ENCODE results near the gene EPB41L4A. TPM values are rescaled to one million over a fixed set of nuclear protein-coding genes. Genes with fewer than 3 reads are reported as not detected.
"Not testable (repeated sequence)": the region's sequence is repeated elsewhere in the genome, so short reads cannot be mapped to it uniquely, and the experiment has no call there.

Gene EPB41L4A, protein sequence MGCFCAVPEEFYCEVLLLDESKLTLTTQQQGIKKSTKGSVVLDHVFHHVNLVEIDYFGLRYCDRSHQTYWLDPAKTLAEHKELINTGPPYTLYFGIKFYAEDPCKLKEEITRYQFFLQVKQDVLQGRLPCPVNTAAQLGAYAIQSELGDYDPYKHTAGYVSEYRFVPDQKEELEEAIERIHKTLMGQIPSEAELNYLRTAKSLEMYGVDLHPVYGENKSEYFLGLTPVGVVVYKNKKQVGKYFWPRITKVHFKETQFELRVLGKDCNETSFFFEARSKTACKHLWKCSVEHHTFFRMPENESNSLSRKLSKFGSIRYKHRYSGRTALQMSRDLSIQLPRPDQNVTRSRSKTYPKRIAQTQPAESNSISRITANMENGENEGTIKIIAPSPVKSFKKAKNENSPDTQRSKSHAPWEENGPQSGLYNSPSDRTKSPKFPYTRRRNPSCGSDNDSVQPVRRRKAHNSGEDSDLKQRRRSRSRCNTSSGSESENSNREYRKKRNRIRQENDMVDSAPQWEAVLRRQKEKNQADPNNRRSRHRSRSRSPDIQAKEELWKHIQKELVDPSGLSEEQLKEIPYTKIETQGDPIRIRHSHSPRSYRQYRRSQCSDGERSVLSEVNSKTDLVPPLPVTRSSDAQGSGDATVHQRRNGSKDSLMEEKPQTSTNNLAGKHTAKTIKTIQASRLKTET
- total RNA-seq (2014; rRNA removed; shearing (Covaris generic)), result not detected in 2 replicates

GRCh38 chr5:112419164-112419985, at the start of gene EPB41L4A:
EPB41L4A (minus strand) TSS chr5:112419277; CDS start chr5:112419039, 238 bp downstream.
- no peak for DNase-seq (ENCODE audit: low spot score)

GRCh38 chr5:112467485-112467884, 48.4 kb upstream of the EPB41L4A start:
- in situ Hi-C loops (cut with HindIII; ENCODE audit: low sequenced_read_pairs), result no loop called here
- no peak for DNase-seq (ENCODE audit: low spot score)

More at GRCh38 chr5:112419164-112419985, at the start of gene EPB41L4A:
- in situ Hi-C loops (cut with HindIII; ENCODE audit: low sequenced_read_pairs), result no loop called here

DNA sequence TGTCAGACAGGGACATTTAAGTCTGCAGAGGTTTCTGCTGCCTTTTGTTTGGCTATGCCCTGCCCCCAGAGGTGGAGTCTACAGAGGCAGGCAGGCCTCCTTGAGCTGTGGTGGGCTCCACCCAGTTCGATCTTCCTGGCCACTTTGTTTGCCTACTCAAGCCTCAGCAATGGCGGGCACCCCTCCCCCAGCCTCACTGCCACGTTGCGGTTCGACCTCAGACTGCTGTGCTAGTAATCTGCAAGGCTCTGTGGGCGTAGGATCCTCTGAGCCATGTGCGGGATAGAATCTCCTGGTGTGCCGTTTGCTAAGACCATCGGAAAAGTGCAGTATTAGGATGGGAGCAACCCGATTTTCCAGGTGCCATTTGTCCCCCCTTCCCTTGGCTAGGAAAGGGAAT, 47.2 kb upstream of the EPB41L4A start:
- in situ Hi-C loops (cut with HindIII; ENCODE audit: low sequenced_read_pairs); DNase-seq (ENCODE audit: low spot score): not testable (repeated sequence)

DNA sequence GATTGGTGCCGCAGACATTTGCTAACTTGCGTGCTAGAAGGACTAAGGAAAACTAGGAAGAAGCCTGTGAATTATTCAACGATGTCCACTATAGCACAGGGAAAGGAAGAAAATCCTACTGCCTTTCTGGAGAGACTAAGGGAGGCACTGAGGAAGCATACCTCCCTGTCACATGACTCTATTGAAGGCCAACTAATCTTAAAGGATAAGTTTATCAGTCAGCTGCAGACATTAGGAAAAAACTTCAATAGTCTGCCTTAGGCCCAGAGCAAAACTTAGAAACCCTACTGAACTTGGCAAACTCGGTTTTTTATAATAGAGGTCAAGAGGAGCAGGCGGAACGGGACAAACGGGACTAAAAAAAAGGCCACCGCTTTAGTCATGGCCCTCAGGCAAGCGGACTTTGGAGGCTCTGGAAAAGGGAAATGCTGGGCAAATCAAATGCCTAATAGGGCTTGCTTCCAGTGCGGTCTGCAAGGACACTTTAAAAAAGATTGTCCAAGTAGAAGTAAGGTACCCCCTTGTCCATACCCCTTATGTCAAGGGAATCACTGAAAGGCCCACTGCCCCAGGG, 28.2 kb upstream of the EPB41L4A start:
- in situ Hi-C loops (cut with HindIII; ENCODE audit: low sequenced_read_pairs); DNase-seq (ENCODE audit: low spot score): not testable (repeated sequence)

DNA sequence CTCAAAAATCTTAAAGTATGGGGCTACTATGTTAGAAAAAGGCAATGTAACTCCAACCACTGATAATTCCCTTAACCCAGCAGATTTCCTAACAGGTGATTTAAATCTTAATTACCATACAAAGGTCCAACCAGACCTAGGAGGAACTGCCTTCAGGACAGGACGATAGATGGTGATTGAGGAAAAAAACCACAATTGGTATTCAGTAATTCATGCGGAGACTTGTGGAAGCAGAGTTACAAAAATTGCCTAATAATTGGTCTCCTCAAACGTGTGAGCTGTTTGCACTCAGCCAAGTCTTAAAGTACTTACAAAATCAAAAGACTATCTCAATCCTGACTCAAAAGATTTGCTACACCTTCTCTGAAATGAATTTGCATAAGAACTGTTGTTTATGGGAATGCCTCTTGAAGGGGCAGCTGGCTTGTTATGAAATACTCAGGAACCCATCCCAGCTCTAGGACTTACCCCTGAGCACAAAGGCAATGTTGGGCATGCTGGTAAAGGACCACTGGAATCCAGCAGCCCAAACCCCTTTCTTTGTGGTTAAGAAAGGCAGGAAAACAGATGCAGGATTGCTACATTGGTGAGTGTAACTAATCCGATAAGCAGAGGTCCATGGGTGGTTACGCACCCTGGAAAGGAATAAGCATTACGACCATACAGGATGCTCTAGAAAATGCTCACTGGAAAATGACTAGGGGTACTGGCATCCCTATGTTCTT, 26.7 kb upstream of the EPB41L4A start:
- in situ Hi-C loops (cut with HindIII; ENCODE audit: low sequenced_read_pairs), result no loop called here
- no peak for DNase-seq (ENCODE audit: low spot score)

DNA sequence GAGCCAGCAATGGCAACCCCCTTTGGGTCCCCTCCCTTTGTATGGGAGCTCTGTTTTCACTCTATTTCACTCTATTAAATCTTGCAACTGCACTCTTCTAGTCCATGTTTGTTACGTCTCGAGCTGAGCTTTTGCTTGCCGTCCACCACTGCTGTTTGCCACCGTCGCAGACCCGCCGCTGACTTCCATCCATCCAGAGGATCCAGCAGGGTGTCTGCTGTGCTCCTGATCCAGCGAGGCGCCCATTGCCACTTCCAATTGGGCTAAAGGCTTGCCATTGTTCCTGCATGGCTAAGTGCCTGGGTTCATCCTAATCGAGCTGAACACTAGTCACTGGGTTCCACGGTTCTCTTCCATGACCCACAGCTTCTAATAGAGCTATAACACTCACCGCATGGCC, 24.9 kb upstream of the EPB41L4A start:
- in situ Hi-C loops (cut with HindIII; ENCODE audit: low sequenced_read_pairs); DNase-seq (ENCODE audit: low spot score): not testable (repeated sequence)

DNA sequence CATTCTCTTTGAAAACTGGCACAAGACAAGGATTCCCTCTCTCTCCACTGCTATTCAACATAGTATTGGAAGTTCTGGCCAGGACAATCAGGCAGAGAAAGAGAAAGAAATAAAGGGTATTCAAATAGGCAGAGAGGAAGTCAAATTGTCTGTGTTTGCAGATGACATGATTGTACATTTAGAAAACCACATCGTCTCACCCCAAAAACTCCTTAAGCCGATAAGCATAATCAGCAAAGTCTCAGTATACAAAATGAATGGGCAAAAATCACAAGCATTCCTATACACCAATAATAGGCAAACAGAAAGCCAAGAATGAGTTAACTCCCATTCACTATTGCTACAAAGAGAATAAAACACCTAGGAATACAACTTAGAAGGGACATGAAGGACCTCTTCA, 21.0 kb upstream of the EPB41L4A start:
- in situ Hi-C loops (cut with HindIII; ENCODE audit: low sequenced_read_pairs), result no loop called here

GRCh38 chr5:112436144-112436543, 17.1 kb upstream of the EPB41L4A start:
- in situ Hi-C loops (cut with HindIII; ENCODE audit: low sequenced_read_pairs), result no loop called here

More for the DNA sequence above, 21.0 kb upstream of the EPB41L4A start:
- DNase-seq (ENCODE audit: low spot score), result no peak

DNA sequence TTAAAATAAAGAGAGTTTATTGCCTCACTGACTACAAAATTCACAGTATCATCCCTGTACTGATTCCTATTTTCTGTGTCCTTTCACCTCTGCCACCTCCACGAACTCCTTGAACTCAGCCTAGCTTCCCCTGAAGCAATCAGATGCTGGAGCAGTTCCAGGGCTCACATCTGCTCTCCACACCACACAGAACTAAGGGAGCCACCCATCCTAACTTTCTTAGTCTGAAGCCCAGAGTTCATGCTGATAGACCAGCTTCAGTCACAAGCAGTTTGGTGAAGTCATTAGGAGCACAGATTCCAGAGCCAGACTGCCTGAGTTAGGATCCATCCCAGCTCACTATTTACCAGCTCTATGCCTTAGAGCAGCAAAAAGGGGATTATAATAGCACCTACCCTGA, 15.6 kb upstream of the EPB41L4A start:
- in situ Hi-C loops (cut with HindIII; ENCODE audit: low sequenced_read_pairs), result no loop called here
- no peak for DNase-seq (ENCODE audit: low spot score)

More at GRCh38 chr5:112436144-112436543, 17.1 kb upstream of the EPB41L4A start:
- DNase-seq (ENCODE audit: low spot score), result no peak

GRCh38 chr5:112426202-112426601, 7.1 kb upstream of the EPB41L4A start:
- in situ Hi-C loops (cut with HindIII; ENCODE audit: low sequenced_read_pairs); DNase-seq (ENCODE audit: low spot score): not testable (repeated sequence)

DNA sequence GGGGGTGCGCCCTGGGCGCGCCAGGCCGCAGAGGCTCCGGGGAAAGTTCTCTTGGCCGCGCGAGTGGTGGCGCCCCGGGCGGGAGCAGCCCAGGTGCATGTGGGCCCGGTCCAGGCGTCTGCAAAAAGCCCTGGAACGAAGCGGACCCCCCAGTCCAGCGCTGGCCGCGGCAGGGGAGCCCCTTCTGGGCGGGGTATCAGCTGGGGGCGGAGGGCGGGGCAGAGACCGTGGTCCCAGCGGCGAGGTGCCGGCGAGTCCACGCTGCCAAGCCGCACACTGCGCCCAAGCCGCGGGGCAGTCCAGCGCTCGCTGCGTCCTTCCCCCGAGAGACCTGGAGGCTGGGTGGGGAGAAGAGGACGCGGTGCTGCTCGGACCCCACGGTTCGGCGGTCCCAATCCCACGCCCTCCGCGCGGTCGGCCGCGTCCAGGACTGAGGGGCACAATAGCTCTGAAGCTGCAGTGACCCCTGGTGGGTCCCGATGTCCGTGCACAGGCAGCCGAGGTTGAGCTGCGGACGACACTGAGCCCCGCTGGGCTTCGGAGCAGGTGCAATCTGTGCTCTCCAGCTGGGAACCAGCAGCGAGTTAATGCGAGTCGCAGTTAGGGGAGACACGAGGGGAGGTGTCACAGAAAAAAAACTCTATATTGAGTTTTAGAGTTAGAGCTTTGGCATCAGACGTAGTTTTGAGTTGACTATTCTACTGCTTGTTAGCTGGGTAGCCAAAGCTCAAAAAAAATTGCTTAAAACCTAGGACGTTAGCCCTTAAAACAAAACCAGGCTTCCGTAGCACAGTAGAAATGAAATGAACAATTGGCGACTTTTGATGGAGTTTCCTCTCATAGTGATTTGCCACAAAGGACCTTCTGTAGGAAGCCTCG, 1.1 kb upstream of the EPB41L4A start:
- in situ Hi-C loops (cut with HindIII; ENCODE audit: low sequenced_read_pairs), result no loop called here
- peak; percentile 11 for DNase-seq (ENCODE audit: low spot score)

- no peak for DNase-seq (ENCODE audit: low spot score)
- in situ Hi-C loops (cut with HindIII; ENCODE audit: low sequenced_read_pairs), result no loop called here
Observed at GRCh38 chr5:112418659-112419163, 366 bp downstream of the EPB41L4A start.

DNA sequence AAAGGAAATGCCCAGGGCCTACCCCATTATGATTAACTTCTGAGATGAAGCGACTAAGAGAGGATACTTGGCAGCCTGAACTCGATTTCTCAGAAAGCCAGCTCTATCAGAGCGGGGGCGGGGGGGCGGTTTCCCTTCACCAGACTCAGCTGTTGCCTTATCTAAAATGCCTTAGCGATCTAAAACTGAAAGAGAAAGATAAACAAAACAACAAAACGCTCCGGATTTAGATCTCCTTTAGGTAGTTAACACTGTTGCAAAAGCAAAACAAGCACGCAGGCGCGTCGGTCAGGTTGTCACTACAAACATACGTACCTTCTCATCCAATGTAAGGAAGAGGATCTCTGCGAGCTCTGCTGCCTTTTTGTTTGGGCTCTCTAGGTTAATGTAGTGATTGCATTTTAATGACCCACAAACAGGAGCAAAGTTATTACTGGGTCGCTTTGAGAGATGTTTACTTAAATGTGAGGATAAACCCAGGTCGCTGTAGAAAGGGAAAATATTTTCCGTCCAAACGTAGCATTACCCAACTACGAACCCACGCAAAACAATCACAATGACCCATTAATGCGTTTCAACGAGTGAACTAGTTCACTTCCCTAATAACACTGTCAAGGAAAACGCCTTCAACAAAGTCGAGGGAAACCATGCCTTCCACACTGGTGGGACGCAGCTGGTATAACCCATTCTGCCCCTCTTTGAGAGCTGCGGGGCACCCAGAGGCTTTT, 982 bp downstream of the EPB41L4A start:
- no peak for DNase-seq (ENCODE audit: low spot score)
- in situ Hi-C loops (cut with HindIII; ENCODE audit: low sequenced_read_pairs), result no loop called here

GRCh38 chr5:112415552-112415951, 3.5 kb downstream of the EPB41L4A start:
- in situ Hi-C loops (cut with HindIII; ENCODE audit: low sequenced_read_pairs), result no loop called here
- DNase-seq (ENCODE audit: low spot score), result no peak

DNA sequence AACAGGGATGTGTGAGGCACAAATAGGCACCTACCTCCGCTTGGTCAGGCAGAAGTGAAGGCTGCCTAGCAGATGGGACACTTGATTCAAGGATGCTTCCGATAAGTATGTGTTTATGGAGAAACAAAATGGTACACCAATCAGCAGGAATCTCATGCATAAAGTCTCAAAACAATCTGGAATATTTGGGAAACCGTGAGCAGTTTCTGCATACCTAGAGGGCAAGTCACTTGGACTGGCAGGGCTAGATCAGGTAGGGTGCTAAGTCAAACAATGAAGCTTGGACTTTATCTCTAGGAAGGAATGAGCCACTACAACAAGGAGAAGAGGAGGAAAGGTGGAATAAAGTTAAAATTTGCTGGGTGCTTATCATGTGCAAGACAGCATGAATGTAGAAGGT, 5.5 kb downstream of the EPB41L4A start:
- no peak for DNase-seq (ENCODE audit: low spot score)
- in situ Hi-C loops (cut with HindIII; ENCODE audit: low sequenced_read_pairs), result no loop called here

- DNase-seq (ENCODE audit: low spot score), result no peak
- in situ Hi-C loops (cut with HindIII; ENCODE audit: low sequenced_read_pairs), result no loop called here
Observed at GRCh38 chr5:112412346-112412745, 6.7 kb downstream of the EPB41L4A start.

DNA sequence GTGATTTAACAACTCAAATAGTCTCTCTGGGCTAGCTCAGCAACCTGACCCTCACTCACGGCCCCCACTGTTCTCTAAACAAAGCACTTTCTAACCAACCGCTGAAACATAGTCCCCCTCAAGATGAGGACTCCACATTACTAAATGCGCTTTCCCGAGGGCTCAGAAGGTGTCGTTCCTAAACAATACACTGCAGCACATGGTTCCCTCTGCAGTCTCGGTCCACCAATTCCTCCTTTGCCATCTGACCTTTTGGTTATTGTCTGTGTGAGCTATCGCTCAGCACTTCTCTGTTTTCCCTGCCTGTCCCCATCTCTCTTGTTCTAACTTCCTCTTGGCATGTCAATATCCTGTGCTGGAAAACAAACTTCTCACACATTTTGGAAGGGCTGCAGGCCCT, 7.2 kb downstream of the EPB41L4A start:
- in situ Hi-C loops (cut with HindIII; ENCODE audit: low sequenced_read_pairs), result no loop called here
- no peak for DNase-seq (ENCODE audit: low spot score)
